ENCODE data around the gene UTP25.

The UTP25 gene

GRCh38 chr1:209800984-209801834, 26.6 kb upstream of the UTP25 start:
- no peak overlapping the region for H3K4me3 ChIP-seq (replicated peaks; ENCODE audit: low read depth, low read length)
- peak; percentile 27 for DNase-seq (ENCODE audit: low read depth)
- TF ChIP-seq CTCF (IDR thresholded peaks at IDR 0.05; ENCODE audit: low read length, missing control alignments): no peak

- DNase-seq (ENCODE audit: low read depth): peak; percentile 23
- no peak overlapping the region for H3K4me3 ChIP-seq (replicated peaks; ENCODE audit: low read depth, low read length)
- TF ChIP-seq CTCF (IDR thresholded peaks at IDR 0.05; ENCODE audit: low read length, missing control alignments): no peak
Measured at GRCh38 chr1:209802117-209802779, 25.5 kb upstream of the UTP25 start.

GRCh38 chr1:209802780-209803152, 25.0 kb upstream of the UTP25 start:
- no peak for TF ChIP-seq CTCF (IDR thresholded peaks at IDR 0.05; ENCODE audit: low read length, missing control alignments)
- H3K4me3 ChIP-seq (replicated peaks; ENCODE audit: low read depth, low read length): no peak overlapping the region
- no peak for DNase-seq (ENCODE audit: low read depth)

- TF ChIP-seq CTCF (IDR thresholded peaks at IDR 0.05; ENCODE audit: low read length, missing control alignments): no peak
- H3K4me3 ChIP-seq (replicated peaks; ENCODE audit: low read depth, low read length): no peak overlapping the region
- DNase-seq (ENCODE audit: low read depth): no peak
Measured at GRCh38 chr1:209803568-209803967, 24.2 kb upstream of the UTP25 start.

GRCh38 chr1:209805341-209805781, 22.4 kb upstream of the UTP25 start:
- DNase-seq (ENCODE audit: low read depth): no peak
- H3K4me3 ChIP-seq (replicated peaks; ENCODE audit: low read depth, low read length): peak overlapping the region; percentile 44
- TF ChIP-seq CTCF (IDR thresholded peaks at IDR 0.05; ENCODE audit: low read length, missing control alignments): no peak

GRCh38 chr1:209805875-209806760, 21.7 kb upstream of the UTP25 start, which contains the start of gene IRF6:
Gene IRF6 (minus strand): TSS chr1:209806142. CDS start chr1:209801413, 4,729 bp downstream.
- DNase-seq (ENCODE audit: low read depth): peak; percentile 72
- TF ChIP-seq CTCF (IDR thresholded peaks at IDR 0.05; ENCODE audit: low read length, missing control alignments): no peak
- peak within 1 kb of the TSS; percentile 44 for H3K4me3 ChIP-seq (replicated peaks; ENCODE audit: low read depth, low read length)
